ENCODE measurements around the gene AKIP1.
A peak's percentile ranks its signal among the peaks of the same experiment; 100 is the strongest.

AKIP1 gene

DNA sequence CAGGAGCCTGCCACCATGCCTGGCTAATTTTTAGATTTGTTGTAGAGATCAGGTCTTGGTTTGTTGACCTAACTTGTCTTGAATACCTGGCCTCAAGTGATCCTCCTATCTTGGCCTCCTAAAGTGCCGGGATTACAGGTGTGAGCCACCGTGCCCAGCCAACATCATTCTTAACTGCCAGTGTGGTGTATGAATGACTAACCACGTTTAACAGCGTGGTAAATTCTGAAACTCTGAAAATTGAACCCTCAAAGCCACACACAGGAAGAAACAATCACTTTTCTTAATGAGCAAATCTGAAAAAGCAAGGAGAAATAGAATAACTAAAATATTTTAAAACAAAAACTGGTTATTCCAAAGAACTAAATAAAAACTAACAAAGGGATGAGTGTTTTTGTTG is 45.9 kb downstream of the AKIP1 start:
- DNase-seq (ENCODE audit: low read depth in 2 of 3, low spot score in 2 of 3), result no peak

GRCh38 chr11:8959546-8960166 is 48.7 kb downstream of the AKIP1 start:
- DNase-seq (ENCODE audit: low read depth in 2 of 3, low spot score in 2 of 3), result no peak

DNA sequence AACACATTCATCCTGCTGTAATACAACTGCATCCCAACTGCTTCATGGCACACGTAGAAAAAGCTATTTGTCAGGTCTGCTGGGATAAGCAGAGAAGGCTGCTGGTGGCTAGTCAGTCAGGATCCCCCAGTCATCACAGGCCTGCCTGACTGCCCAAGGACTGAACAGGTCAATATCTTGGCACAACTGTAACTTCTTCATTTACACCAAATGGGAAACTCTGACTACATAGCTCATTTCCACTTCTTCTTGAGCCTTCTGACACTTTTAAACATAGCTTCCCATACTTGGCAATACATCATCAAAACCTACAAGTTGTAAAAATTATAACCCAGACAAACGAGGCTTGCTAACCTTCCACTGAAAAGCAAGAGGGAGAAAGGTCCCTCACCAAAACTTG is 50.4 kb downstream of the AKIP1 start:
- no peak for DNase-seq (ENCODE audit: low read depth in 2 of 3, low spot score in 2 of 3)

DNA sequence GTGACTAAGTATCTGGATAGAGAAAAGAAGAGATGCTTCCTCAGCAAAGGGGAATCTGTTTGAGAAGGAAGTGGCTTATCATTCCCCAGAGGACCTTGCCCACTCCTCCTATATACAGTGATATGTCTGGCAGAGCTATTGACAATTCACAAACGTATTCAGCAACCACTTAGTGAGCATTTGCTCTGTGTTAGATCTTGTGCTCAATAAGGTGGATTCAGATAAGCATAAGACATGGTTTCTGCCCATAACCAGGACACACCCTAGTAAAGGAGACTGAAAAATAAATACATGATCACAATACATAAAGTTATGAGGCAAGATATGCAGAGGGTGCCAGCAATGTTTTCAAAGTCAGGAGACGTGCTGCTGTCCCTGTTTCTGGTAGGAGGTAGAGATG is 51.9 kb downstream of the AKIP1 start:
- no peak for DNase-seq (ENCODE audit: low read depth in 2 of 3, low spot score in 2 of 3)

DNA sequence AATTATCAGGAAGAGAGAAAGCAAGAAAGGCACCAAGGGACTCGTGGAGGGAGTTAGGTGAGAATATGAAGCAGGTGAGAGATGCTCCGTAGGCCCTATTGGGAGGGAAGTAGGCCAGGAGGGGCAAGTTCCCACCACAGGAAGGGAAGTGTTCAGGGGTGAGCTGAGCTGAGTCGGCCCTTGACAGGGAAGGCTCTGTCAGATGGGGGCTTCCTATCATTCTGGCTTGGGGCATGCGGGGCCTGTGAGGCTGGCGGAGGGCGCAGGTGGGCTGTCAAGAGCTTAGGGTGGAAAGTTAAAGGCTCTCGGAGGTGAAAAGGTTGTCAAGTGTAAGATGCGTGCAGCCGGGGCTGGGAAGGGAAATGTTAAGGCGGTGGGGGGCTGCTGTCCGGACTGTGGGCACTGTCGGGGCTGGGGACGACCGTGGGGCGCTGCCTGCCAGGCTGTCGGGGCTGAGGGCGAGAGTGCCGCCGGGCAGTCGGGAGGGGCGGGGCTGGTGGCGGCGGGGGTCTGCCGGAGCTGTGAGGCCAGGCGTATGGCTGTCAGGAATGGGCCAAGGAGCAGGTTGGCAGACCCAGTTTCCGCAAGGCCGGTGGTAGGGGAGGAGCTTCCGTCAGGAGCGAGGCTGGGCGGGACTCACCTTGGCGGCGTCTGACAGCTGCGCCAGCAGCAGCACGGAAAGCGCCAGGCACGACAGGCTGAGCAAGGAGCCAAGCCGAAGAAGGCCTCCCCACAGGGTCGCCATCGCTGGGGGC is 52.8 kb downstream of the AKIP1 start:
- peak in 2 of 3 experiments; percentile 43 to 54 for DNase-seq (ENCODE audit: low read depth in 2 of 3, low spot score in 2 of 3)

- DNase-seq (ENCODE audit: low read depth in 2 of 3, low spot score in 2 of 3), result peak; percentile 72 to 80 (median 77)
These were observed 53.6 kb downstream of the AKIP1 start, which contains the start of gene TMEM9B for GRCh38 chr11:8964324-8965320. TSS of gene TMEM9B (minus strand) at chr11:8964442. CDS start at chr11:8964313, 129 bp downstream.

GRCh38 chr11:8967184-8967583 is 56.2 kb downstream of the AKIP1 start:
- DNase-seq (ENCODE audit: low read depth in 2 of 3, low spot score in 2 of 3), result no peak
